ENCODE measurements around the gene ITGB8. TPM values are rescaled to one million over a fixed set of nuclear protein-coding genes. Genes with fewer than 3 reads are reported as not detected.

Gene ITGB8
- total and polyA plus RNA-seq, 9 of the 15 experiments (the other 6 are each of a cell fraction or from before 2014, with no cell fraction given) = under 0.01 to 0.03 (median 0.02) TPM; not detected in 6

DNA sequence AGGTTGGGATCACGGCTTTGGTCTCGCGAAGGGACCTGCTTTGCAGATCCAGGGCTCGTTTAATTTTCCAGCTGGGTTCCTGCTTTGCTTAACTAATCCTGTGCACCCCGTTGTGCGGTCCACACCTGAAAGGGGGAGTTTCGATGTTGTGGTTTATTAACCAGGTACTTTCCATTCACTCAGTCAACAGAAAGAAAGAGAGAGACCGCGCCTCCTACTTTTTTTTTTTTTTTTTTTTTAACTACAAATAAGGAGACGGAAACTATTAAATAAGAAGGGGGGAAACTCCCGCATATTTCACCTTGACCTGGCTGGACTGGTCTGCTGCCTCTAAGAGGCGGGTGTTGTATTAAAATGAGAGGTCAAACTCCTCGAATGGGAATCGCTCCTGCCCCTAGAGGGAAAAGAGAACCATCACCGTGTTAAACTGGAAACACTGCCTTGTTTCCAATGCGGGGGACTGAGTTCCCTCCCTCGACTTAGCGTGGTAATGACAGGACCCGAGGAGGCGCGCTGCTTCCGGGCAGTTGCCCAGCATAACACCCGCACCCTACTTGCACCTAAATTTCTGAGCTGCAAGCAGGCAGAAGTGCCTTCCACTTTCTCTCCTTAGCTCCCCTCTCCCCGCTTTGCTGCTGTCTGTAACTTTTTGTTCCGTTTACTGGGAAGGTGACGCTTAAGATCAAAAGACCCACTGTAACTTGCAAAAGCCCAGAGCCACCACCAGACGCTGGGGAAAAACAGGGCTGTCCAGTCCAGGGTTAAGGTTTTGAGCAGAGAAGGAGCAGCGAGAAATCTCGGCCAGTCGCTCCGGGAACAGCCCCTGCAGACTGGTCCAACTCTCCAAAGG lies 1.1 kb upstream of the ITGB8 start (continued):
- TF ChIP-seq, protein P1, sequence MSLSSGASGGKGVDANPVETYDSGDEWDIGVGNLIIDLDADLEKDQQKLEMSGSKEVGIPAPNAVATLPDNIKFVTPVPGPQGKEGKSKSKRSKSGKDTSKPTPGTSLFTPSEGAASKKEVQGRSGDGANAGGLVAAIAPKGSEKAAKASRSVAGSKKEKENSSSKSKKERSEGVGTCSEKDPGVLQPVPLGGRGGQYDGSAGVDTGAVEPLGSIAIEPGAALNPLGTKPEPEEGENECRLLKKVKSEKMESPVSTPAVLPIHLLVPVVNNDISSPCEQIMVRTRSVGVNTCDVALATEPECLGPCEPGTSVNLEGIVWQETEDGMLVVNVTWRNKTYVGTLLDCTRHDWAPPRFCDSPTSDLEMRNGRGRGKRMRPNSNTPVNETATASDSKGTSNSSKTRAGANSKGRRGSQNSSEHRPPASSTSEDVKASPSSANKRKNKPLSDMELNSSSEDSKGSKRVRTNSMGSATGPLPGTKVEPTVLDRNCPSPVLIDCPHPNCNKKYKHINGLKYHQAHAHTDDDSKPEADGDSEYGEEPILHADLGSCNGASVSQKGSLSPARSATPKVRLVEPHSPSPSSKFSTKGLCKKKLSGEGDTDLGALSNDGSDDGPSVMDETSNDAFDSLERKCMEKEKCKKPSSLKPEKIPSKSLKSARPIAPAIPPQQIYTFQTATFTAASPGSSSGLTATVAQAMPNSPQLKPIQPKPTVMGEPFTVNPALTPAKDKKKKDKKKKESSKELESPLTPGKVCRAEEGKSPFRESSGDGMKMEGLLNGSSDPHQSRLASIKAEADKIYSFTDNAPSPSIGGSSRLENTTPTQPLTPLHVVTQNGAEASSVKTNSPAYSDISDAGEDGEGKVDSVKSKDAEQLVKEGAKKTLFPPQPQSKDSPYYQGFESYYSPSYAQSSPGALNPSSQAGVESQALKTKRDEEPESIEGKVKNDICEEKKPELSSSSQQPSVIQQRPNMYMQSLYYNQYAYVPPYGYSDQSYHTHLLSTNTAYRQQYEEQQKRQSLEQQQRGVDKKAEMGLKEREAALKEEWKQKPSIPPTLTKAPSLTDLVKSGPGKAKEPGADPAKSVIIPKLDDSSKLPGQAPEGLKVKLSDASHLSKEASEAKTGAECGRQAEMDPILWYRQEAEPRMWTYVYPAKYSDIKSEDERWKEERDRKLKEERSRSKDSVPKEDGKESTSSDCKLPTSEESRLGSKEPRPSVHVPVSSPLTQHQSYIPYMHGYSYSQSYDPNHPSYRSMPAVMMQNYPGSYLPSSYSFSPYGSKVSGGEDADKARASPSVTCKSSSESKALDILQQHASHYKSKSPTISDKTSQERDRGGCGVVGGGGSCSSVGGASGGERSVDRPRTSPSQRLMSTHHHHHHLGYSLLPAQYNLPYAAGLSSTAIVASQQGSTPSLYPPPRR (CRISPR knock-in tag; IDR thresholded peaks at IDR 0.05; ENCODE audit: borderline replicate concordance) = no peak
- TF ChIP-seq U2AF1 (optimal IDR thresholded peaks at IDR 0.05; ENCODE audit: low read depth, low read length) (no peak), MTA1 (IDR thresholded peaks at IDR 0.05; ENCODE audit: borderline replicate concordance) (no peak), ZFP36 (IDR thresholded peaks at IDR 0.05; ENCODE audit: low read depth, low read length, partially characterized antibody) (peak; percentile 52), CBFB (CRISPR knock-in tag; IDR thresholded peaks at IDR 0.05) (0 out of 2 replicates have a peak, but pooled peaks have one; percentile 4), ATF1 (CRISPR knock-in tag; IDR thresholded peaks at IDR 0.05) (no peak), ATF1 (tag; IDR thresholded peaks at IDR 0.05) (0 out of 2 replicates have a peak, but pooled peaks have one; percentile 6), PPARD (CRISPR knock-in tag; IDR thresholded peaks at IDR 0.05) (no peak), GATAD2B (IDR thresholded peaks at IDR 0.05; ENCODE audit: borderline replicate concordance) (no peak), ETV5 (CRISPR knock-in tag; IDR thresholded peaks at IDR 0.05; ENCODE audit: low read depth) (peak; percentile 82), HSF4 (CRISPR knock-in tag; IDR thresholded peaks at IDR 0.05; ENCODE audit: borderline replicate concordance) (no peak), CTBP1 (IDR thresholded peaks at IDR 0.05; ENCODE audit: borderline replicate concordance) (no peak)
- TF ChIP-seq, protein P2, sequence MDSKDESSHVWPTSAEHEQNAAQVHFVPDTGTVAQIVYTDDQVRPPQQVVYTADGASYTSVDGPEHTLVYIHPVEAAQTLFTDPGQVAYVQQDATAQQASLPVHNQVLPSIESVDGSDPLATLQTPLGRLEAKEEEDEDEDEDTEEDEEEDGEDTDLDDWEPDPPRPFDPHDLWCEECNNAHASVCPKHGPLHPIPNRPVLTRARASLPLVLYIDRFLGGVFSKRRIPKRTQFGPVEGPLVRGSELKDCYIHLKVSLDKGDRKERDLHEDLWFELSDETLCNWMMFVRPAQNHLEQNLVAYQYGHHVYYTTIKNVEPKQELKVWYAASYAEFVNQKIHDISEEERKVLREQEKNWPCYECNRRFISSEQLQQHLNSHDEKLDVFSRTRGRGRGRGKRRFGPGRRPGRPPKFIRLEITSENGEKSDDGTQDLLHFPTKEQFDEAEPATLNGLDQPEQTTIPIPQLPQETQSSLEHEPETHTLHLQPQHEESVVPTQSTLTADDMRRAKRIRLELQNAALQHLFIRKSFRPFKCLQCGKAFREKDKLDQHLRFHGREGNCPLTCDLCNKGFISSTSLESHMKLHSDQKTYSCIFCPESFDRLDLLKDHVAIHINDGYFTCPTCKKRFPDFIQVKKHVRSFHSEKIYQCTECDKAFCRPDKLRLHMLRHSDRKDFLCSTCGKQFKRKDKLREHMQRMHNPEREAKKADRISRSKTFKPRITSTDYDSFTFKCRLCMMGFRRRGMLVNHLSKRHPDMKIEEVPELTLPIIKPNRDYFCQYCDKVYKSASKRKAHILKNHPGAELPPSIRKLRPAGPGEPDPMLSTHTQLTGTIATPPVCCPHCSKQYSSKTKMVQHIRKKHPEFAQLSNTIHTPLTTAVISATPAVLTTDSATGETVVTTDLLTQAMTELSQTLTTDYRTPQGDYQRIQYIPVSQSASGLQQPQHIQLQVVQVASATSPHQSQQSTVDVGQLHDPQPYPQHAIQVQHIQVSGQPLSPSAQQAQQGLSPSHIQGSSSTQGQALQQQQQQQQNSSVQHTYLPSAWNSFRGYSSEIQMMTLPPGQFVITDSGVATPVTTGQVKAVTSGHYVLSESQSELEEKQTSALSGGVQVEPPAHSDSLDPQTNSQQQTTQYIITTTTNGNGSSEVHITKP (IDR thresholded peaks at IDR 0.05; ENCODE audit: partially characterized antibody) = peak; percentile 52
- TF ChIP-seq, protein P3, sequence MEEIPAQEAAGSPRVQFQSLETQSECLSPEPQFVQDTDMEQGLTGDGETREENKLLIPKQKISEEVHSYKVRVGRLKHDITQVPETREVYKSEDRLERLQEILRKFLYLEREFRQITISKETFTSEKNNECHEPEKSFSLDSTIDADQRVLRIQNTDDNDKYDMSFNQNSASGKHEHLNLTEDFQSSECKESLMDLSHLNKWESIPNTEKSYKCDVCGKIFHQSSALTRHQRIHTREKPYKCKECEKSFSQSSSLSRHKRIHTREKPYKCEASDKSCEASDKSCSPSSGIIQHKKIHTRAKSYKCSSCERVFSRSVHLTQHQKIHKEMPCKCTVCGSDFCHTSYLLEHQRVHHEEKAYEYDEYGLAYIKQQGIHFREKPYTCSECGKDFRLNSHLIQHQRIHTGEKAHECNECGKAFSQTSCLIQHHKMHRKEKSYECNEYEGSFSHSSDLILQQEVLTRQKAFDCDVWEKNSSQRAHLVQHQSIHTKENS (CRISPR knock-in tag; IDR thresholded peaks at IDR 0.05) = no peak
